HepG2 (cell line): ENCODE data around the gene CGB8. TPM values are rescaled to one million over a fixed set of nuclear protein-coding genes. Genes with fewer than 3 reads are reported as not detected.

ENCODE experiments used
- AGO1 ChIP-seq: fragments of 200-400 bp; formaldehyde crosslinking; IDR thresholded peaks from 2 replicates; pipeline ENCODE4 v1.6.1; 2017; ENCODE audit warnings: mild to moderate bottlenecking, low read depth, low read length, moderate library complexity; ENCODE audit not compliant: poor library complexity, severe bottlenecking
- CEBPG ChIP-seq: IDR thresholded peaks from 2 replicates; pipeline ENCODE4 v1.6.1; 2016
- DDIT3 ChIP-seq: sonication (generic); formaldehyde crosslinking; IDR thresholded peaks from 2 replicates; pipeline ENCODE4 v1.4.0; 2020; ENCODE audit warnings: mild to moderate bottlenecking, missing genetic modification reagents
- DNMT3B ChIP-seq: conservative IDR thresholded peaks from 2 replicates; pipeline ENCODE4 v1.6.1; 2016; ENCODE audit warnings: missing biosample characterization, control low read depth
- HBP1 ChIP-seq: IDR thresholded peaks from 2 replicates; pipeline ENCODE4 v1.6.1; 2016; ENCODE audit warnings: low read depth, control low read depth
- KLF11 ChIP-seq: IDR thresholded peaks from 2 replicates; pipeline ENCODE4 v1.6.1; 2016; ENCODE audit warnings: missing compliant biosample characterization
- ONECUT2 ChIP-seq: sonication (generic); formaldehyde crosslinking; IDR thresholded peaks from 2 replicates; pipeline ENCODE4 v1.4.0; 2020; ENCODE audit warnings: missing genetic modification reagents
- RNF2 ChIP-seq: fragments of 450-650 bp; conservative IDR thresholded peaks from 2 replicates; pipeline ENCODE4 v1.6.1; 2016; ENCODE audit warnings: low read depth
- SP2 ChIP-seq: sonication (generic); formaldehyde crosslinking; IDR thresholded peaks from 2 replicates; pipeline ENCODE4 v1.5.1; 2020; ENCODE audit warnings: mild to moderate bottlenecking, missing genetic modification reagents
- TEF ChIP-seq: sonication (generic); formaldehyde crosslinking; IDR thresholded peaks from 2 replicates; pipeline ENCODE4 v1.5.0; 2020; ENCODE audit warnings: missing genetic modification reagents
- TFDP2 ChIP-seq: sonication (generic); formaldehyde crosslinking; IDR thresholded peaks from 2 replicates; pipeline ENCODE4 v1.4.0; 2020; ENCODE audit warnings: missing genetic modification reagents
- ZBTB46 ChIP-seq: sonication (generic); formaldehyde crosslinking; IDR thresholded peaks from 2 replicates; pipeline ENCODE4 v1.4.0; 2020; ENCODE audit warnings: mild to moderate bottlenecking, missing genetic modification reagents, borderline replicate concordance
- ZMYM4 ChIP-seq: sonication (generic); formaldehyde crosslinking; IDR thresholded peaks from 2 replicates; pipeline ENCODE4 v1.8.1; 2023; ENCODE audit warnings: mild to moderate bottlenecking, missing genetic modification reagents
- ZNF432 ChIP-seq: sonication (generic); formaldehyde crosslinking; IDR thresholded peaks from 2 replicates; pipeline ENCODE4 v1.5.0; 2020; ENCODE audit warnings: missing genetic modification reagents, mild to moderate bottlenecking, borderline replicate concordance
- ZNF598 ChIP-seq: sonication (generic); formaldehyde crosslinking; IDR thresholded peaks from 2 replicates; pipeline ENCODE4 v1.5.1; 2020; ENCODE audit warnings: mild to moderate bottlenecking, missing genetic modification reagents, borderline replicate concordance
- ZNF747 ChIP-seq: sonication (generic); formaldehyde crosslinking; IDR thresholded peaks from 2 replicates; pipeline ENCODE4 v1.8.1; 2023; ENCODE audit warnings: missing genetic modification reagents, mild to moderate bottlenecking, borderline replicate concordance
- polyA plus RNA-seq, 8 experiments: library from polyadenylated mRNA; depleted of rRNA in 3 of 8; stranded (reverse) in 7 of 8; unstranded in 1 of 8; fragments of >200 nt; fragmentation: Illumina TruSeq in 4 of 8; extraction: Trizol in 4 of 8; gene quantifications; 2 replicates each; pipeline versions ENCODE4 v1.2.1 to v1.2.3, GENCODE V29; 2011 to 2016; ENCODE audit warnings: low read depth in 4 of 8, missing spikeins in 1 of 8, mixed read lengths in 1 of 8; ENCODE audit not compliant: insufficient read depth in 1 of 8
- total RNA-seq, 5 experiments: library from RNA; depleted of rRNA; stranded (reverse); fragments of >200 nt; fragmentation: Illumina TruSeq; extraction: Trizol; gene quantifications; 2 replicates each; pipeline ENCODE4 v1.2.3, GENCODE V29; 2016; ENCODE audit warnings: low read depth in 1 of 5
- TF ChIP-seq, protein P1 (sequence below): sonication (generic); formaldehyde crosslinking; IDR thresholded peaks from 2 replicates; pipeline ENCODE4; 2020; ENCODE audit warnings: missing genetic modification reagents, mild to moderate bottlenecking, borderline replicate concordance
- TF ChIP-seq, protein P2 (sequence below): sonication (generic); formaldehyde crosslinking; IDR thresholded peaks from 2 replicates; pipeline ENCODE4 v1.8.0; 2022; ENCODE audit warnings: missing genetic modification reagents, mild to moderate bottlenecking, inconsistent platforms, borderline replicate concordance

Gene CGB8
- total and polyA plus RNA-seq, 2 of the 13 experiments (the other 11 are each of a cell fraction or from before 2014, with no cell fraction given): not detected

- peak; percentile 73 for TF ChIP-seq TFDP2 (CRISPR knock-in tag)
- TF ChIP-seq KLF11 (CRISPR knock-in tag): peak; percentile 42; the same call in 1 of the 2 replicates
- TF ChIP-seq AGO1: peak; percentile 53
- TF ChIP-seq CEBPG: peak; percentile 47
- peak; percentile 47; the same call in 1 of the 2 replicates for TF ChIP-seq HBP1 (CRISPR knock-in tag)
- peak; percentile 66 for TF ChIP-seq ZMYM4
- TF ChIP-seq SP2 (CRISPR knock-in tag): peak; percentile 65; the same call in 1 of the 2 replicates
- TF ChIP-seq ZNF598 (CRISPR knock-in tag): 0 out of 2 replicates have a peak, but pooled peaks have one; percentile 78
- TF ChIP-seq ZBTB46 (CRISPR knock-in tag): no peak
- 0 out of 2 replicates have a peak, but pooled peaks have one; percentile 33 for TF ChIP-seq DNMT3B (CRISPR knock-in tag)
- peak; percentile 87; the same call in 1 of the 2 replicates for TF ChIP-seq ZNF432 (CRISPR knock-in tag)
- peak; percentile 30 for TF ChIP-seq TEF (CRISPR knock-in tag)
- peak; percentile 75; the same call in 1 of the 2 replicates for TF ChIP-seq RNF2
- TF ChIP-seq DDIT3 (CRISPR knock-in tag): no peak
- TF ChIP-seq ONECUT2: peak; percentile 48
- TF ChIP-seq ZNF747 (CRISPR knock-in tag): 0 out of 2 replicates have a peak, but pooled peaks have one; percentile 27
- TF ChIP-seq, protein P1, sequence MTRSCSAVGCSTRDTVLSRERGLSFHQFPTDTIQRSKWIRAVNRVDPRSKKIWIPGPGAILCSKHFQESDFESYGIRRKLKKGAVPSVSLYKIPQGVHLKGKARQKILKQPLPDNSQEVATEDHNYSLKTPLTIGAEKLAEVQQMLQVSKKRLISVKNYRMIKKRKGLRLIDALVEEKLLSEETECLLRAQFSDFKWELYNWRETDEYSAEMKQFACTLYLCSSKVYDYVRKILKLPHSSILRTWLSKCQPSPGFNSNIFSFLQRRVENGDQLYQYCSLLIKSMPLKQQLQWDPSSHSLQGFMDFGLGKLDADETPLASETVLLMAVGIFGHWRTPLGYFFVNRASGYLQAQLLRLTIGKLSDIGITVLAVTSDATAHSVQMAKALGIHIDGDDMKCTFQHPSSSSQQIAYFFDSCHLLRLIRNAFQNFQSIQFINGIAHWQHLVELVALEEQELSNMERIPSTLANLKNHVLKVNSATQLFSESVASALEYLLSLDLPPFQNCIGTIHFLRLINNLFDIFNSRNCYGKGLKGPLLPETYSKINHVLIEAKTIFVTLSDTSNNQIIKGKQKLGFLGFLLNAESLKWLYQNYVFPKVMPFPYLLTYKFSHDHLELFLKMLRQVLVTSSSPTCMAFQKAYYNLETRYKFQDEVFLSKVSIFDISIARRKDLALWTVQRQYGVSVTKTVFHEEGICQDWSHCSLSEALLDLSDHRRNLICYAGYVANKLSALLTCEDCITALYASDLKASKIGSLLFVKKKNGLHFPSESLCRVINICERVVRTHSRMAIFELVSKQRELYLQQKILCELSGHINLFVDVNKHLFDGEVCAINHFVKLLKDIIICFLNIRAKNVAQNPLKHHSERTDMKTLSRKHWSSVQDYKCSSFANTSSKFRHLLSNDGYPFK: peak; percentile 86
- TF ChIP-seq, protein P2, sequence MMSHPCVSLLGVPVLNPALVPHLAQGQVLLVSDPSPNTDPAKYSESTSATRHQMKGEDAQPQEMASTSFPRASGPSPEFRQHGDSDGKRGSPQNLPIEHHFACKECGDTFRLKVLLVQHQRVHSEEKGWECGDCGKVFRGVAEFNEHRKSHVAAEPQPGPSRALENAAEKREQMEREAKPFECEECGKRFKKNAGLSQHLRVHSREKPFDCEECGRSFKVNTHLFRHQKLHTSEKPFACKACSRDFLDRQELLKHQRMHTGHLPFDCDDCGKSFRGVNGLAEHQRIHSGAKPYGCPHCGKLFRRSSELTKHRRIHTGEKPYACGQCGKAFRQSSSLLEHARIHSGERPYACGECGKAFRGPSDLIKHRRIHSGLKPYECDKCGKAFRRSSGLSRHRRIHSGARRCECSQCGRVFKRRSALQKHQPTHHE (CRISPR knock-in tag): peak; percentile 49; the same call in 1 of the 2 replicates
Observed at GRCh38 chr19:49085020-49085867, 36.3 kb upstream of the CGB8 start, which contains the start of gene SNRNP70 (continued).
